Measurements from ENCODE around the gene BRPF3. TPM values are rescaled to one million over a fixed set of nuclear protein-coding genes. Genes with fewer than 3 reads are reported as not detected.

BRPF3 gene
- total RNA-seq (2014; rRNA removed; shearing (Covaris generic)): 7.8 and 8.7 TPM in 2 replicates

DNA sequence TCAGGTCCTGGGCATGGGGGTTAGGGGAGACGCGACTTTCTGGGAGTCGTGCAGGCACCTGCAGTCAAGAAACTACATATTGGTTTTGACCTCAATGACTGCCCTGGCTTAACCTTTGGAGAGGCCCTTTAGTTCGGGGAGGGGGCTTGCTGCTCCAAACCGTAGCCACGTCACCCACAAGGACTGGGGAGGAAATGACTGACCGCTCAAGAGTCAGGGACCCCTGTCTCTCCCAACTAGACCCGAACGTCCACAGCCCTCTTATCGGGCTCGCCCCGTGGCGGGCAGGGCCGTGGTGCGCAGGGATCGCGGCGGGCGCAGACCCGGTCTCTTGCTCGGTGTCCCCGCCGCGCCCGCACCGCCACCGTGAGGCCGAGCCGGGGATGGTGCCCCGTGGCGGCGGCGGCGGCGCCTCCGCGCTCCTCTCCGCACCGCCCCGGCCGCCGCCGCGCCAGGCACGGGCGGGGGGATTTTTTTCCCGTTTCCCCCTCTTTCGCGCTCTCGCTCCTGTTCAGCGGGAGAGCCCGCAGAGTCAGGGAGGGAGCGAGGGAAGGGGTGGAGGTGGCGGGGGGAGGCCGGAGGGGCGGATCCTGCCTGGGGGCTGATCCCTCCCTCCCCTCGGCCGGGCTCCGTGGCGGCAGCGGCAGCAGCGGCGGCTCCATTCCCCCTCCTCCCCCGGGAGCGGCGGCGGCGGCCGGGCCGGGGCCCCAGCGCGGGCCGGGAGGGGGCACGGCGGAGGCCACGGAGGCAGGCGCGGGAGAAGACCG lies at the start of gene BRPF3:
Gene BRPF3 (plus strand): TSS at position 632 of the 767 bp plus-strand sequence. CDS start 3,579 bp downstream, outside the sequence.
- DNase-seq (ENCODE audit: low read depth): peak; percentile 76

GRCh38 chr6:36147294-36147693 lies 49.2 kb upstream of the BRPF3 start:
- no peak for DNase-seq (ENCODE audit: low read depth)

GRCh38 chr6:36149476-36149875 lies 47.1 kb upstream of the BRPF3 start:
- DNase-seq (ENCODE audit: low read depth): no peak

DNA sequence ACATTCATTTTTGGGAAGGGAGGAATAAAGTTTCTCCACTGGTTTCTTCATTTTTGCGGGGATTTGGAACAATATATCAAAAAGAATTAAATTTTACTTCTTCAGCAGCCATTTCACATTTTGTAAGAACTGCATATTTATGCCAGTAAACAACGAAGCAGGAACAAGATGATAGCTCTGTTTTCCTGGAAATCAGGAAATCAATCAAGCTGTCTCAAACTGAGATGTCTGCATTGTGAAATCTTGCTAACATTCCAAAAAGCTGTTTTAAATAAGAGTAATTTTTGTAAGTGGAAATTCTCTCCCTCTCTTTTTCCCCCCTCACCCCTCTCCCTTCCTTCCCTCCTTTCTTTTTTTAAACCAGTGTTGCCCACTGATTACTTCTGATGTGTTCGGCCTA lies 46.3 kb upstream of the BRPF3 start:
- DNase-seq (ENCODE audit: low read depth): no peak

DNA sequence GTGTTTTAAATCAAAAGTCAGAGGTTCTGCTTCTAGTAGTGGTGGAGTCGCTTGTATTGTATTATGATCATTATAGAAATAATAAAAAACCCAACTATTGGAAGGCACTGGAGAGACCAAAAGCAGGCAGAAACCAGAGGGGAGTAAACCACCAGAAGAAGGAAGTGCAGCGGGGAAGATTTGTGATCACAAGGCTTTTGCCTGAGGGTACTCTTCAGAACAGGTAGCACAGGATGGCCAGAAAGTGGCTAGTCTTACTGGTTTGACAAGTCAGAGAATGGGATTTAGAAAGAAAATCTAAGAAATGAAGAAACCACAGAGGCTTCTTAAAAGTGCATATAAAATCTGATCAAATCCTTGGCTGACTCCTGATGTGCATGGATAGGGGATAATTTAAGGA lies 42.3 kb upstream of the BRPF3 start:
- DNase-seq (ENCODE audit: low read depth): no peak

DNA sequence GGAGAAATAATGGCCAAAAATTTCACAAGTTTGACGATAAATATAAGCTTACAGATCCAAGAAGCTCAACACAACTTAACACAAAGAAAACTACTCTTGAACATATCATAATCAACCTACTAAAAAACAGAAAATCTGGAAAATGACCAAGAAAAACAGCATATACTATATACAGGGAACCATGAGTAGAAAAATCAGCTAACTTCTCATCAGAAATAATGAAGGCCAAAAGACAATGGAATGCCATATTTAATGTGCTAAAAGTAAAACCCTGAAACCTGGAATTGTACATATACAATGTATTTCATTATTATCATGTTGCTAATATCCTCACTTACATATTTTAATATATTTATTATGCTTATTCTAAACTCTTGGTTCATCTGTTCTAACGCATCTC lies 40.9 kb upstream of the BRPF3 start:
- no peak for DNase-seq (ENCODE audit: low read depth)

DNA sequence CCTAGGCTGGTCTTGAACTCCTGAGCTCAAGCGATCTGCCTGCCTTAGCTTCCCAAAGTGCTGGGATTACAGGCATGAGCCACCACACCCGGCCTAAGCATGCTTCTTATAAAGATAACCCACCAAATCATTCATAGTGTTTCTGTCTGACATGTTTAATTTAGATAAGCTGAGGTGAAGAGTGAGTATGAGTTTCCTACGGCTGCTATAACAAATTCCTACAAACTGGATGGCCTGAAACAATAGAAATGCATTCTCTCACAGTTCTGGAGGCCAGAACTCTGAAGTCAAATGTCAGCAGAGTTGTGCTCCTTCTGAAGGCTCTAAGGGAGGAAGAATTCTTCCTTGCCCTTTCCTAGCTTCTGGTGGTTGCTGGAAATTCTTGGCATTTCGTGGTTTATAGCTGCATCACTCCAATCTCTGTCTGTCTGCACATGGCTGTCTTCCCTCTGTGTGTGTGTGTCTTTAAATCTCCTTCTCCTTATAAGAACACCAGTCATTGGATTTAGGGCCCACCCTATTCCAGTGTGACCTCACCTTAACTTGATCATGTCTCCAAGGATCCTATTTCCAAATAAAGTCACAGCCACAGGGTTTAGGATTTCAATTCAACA lies 36.3 kb upstream of the BRPF3 start:
- DNase-seq (ENCODE audit: low read depth): peak; percentile 23

GRCh38 chr6:36169023-36170007 lies 27.2 kb upstream of the BRPF3 start:
- no peak for DNase-seq (ENCODE audit: low read depth)

DNA sequence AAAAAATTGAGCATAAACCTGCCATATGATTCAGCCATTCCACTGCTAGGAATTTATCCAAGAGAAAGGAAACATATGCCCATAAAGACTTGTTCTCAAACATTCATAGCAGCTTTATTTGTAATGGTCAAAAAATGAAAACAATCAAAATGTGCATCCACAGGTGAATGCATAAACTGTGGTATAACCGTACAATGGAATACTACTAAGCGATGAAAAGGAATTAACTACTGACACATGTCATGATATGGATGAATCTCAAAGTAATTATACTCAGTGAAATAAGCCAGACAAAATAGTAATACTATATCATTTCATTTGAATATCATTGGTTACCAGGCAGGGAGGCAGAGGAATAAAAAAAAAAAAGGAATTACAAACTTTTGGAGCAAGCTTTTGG lies 25.8 kb upstream of the BRPF3 start:
- DNase-seq (ENCODE audit: low read depth): no peak

DNA sequence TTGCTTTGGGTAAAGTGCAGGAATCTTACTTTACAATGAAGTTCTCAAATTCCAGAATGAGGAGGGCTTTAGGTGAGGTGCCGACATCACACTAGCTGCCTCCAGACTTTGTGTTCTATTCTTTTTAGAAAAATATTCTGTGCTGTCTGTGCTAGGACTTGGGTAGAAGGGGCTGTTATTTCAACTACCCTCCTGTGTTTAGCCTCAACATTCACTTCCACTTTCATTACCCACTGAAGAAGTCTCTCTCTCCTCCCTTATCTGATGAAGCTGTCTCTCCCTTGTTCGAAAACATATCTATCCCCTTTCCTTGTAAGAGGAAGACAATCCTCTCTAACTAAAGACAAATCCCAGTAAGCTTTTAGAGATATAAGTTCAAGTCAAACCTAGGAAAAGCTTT lies 25.0 kb upstream of the BRPF3 start:
- DNase-seq (ENCODE audit: low read depth): no peak

DNA sequence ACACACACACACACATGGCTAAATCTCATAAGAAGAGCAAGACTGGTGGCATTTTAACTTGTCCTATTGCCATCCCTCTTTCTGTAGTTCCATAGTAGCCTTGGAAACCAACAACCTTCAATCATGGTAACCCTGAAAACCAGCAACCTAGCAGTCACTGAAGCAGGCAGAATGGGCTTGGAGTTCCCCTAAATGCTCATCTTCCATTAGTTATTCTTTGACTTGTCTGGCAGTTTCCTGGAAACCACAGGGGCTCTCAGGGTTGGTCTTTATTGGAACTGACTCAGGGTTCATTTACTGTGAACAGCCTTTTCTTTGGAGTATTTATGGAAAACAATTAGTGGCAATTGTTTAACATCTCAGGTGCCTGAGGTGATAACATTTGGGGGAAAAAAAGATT lies 19.4 kb upstream of the BRPF3 start:
- DNase-seq (ENCODE audit: low read depth): no peak

- no peak for DNase-seq (ENCODE audit: low read depth)
Observed at GRCh38 chr6:36178544-36178943, 18.0 kb upstream of the BRPF3 start.

- no peak for DNase-seq (ENCODE audit: low read depth)
Observed at GRCh38 chr6:36180126-36180525, 16.4 kb upstream of the BRPF3 start.

GRCh38 chr6:36184311-36184710 lies 12.2 kb upstream of the BRPF3 start:
- no peak for DNase-seq (ENCODE audit: low read depth)

DNA sequence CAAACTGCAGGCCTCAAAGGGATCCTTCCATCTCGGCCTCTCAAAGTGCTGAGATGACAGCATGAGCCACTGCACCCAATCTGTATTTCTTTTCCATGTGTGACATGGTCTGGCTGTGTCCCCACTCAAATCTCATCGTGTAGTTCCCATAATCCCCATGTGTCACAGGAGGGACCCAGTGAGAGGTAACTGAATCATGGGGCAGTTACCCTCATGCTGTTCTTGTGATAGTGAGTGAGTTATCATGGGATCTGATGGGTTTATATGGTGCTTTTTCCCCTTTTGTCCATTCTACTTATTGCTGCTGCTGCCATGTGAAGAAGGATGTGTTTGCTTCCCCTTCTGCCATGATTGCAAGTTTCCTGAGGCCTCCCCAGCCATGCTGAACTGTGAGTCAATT lies 10.3 kb upstream of the BRPF3 start:
- DNase-seq (ENCODE audit: low read depth): no peak

DNA sequence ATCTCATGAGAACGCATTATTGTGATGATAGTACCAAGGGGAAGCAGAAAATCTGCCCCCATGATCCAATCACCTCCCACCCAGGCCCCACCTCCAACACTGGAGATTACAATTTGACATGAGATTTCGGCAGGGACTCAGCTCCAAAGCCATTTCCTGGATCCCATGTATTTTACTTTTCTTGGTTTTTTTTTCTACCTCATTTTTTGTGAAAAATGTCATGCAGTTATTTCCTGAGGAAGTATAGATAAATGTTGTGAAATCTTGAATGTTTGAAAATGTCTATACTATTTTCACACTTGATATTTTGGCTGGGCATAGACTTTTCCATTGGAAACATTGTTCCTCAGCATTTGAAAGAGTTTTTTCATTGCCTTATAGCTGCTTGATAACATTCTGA lies 9.1 kb upstream of the BRPF3 start:
- DNase-seq (ENCODE audit: low read depth): no peak

DNA sequence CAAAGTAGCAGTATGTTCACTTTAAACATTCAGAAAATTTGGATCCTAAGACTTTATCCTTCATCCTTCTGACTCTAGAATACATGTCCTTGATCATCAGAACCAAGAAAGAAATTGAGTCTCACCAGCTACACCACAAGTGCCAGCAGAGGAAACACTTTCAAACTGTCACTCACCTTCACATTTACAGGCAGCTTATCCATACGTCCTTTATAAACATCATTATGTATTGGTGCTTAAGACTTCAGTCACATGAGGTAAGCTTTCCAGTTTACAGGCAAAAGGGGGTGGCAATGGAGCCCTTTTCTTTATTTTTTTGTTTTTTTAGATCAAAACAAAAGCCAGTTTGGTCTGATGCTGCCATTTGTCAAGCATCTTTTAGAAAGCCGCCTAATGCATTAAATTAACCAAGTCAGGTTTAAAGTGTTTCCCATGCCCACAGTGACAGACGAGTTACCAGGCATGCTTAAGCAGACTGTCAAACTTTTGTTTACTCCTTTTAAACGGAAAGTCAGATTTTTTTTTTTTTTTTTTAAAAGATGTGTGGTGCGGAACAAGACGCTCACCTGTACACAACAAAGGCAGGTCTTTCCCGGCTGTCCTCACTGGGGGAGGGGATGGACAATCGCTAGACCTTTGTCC lies 952 bp upstream of the BRPF3 start:
- no peak for DNase-seq (ENCODE audit: low read depth)

DNA sequence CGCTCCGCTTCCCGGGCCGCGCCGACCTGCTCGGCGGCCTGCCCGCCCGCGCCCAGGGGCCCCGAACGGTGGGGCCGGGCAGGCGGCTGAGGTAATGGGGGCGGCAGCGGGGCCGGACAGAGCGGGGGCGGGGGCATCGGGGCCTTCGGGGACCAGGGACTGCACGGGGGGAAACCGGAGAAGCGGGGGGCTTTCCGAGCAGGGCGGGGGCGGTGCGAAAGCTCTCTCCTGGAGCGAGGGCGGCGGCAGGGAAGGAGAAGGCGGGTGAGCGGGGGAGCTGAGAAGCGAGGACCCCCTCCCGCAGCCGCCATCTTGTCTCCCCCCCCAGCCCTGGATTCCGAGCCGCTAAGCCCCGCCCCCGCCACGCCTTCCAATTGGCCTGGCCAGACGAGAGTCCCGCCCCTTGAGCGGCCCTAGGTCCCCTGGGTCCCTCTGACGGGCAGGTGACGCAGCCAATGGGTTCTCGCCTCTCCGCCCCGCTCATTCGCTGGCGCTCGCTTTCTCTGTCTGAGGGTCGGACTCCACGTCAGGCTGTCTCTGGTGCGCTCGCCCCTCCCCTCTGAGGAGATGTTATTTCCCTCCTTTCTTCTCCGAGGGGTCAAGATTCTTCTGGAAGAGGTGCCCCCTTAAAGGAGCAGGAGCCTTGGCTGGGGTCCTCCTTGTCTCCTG lies 470 bp downstream of the BRPF3 start:
- DNase-seq (ENCODE audit: low read depth): peak; percentile 95

DNA sequence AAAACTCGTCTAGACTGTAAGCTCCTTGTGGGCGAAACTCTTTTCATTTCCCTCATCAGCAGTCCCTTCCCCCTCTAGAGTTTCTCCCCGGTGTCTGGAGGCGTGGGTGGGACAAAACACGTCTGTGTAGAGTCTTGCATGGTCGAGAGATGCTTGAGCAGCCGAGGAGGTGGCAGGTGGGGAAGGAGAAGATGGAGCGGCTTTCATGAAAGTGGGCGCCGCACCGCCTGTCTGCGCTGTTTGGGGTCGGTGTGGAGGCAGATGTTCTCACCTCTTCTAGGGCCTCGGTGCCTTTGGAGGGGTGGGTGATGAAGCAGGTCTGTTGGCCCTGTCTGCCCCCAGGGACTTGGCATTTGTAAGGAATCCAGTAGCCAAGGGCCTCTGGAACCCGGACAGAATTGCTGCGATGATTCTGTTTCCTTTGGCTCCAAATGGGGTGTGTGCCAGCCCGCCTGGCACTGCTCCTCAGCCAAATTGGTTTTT lies 1.2 kb downstream of the BRPF3 start:
- no peak for DNase-seq (ENCODE audit: low read depth)

DNA sequence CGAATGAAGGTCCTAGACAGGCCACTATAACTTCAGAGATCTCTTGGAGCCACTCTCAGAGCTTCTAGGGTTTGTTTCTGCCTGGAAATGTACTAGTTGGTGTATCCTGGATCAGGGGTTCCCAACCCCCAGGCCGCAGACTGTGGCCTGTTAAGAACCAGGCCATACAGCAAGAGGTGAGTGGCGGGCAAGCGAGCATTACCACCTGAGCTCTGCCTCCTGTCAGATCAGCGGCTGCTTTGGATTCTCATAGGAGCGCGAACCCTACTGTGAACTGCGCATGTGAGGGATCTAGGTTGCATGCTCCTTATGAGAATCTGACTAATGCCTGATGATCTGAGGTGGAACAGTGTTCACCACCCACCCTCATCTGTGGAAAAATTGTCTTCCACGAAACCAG lies 2.4 kb downstream of the BRPF3 start:
- no peak for DNase-seq (ENCODE audit: low read depth)

All from RPMI7951 (cell line).